NCI-H1694 (cell line): ENCODE measurements around the gene KLRC3.
"Not testable (repeated sequence)": the region's sequence is repeated elsewhere in the genome, so short reads cannot be mapped to it uniquely, and the experiment has no call there.

Experiments
- DNase-seq: peaks from one replicate; lab custom pipeline; 2025; lab: John Stamatoyannopoulos, UW

KLRC3 gene

DNA sequence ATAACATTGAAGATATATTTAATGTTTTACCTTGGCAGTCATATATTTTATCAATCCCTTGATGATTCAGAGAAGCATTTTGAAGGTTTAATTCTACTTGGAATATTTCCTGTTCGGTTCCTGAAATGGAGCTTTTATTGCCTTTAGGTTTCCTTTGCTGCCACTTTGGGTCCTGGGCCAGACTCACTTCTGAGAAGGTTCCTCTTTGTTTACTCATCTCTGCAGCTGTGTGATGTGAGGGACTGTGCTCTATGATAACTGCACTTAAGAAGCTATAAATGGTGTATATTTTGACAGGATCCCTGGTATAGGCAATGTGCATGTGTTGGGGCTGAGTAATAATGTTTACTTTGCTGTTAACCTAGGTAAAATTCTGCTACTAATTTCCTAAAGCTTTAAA is at the start of gene KLRC3:
KLRC3 (minus strand) TSS at position 262 of the 400 bp plus-strand sequence; CDS start at position 217, 45 bp downstream.
- not testable (repeated sequence) for DNase-seq

DNA sequence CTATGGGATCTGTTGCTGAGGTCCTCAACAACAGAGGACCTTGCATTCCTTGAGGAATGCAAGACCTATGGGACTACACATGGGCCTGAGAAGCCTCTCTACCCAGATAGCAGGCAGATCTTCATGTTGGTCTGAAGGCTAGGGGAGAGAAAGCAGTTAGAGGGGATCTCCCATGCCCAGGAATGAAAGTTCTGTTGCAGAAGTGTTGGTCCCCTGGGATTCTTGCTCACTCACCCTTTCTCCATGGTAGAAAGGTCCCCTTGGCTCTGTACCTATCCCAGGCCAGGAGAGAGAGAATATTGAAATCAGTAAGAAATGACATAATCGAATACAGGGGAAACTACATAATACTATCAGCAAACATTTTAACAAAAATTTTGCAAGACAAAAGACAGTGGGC is 49.3 kb upstream of the KLRC3 start:
- DNase-seq: no peak

DNA sequence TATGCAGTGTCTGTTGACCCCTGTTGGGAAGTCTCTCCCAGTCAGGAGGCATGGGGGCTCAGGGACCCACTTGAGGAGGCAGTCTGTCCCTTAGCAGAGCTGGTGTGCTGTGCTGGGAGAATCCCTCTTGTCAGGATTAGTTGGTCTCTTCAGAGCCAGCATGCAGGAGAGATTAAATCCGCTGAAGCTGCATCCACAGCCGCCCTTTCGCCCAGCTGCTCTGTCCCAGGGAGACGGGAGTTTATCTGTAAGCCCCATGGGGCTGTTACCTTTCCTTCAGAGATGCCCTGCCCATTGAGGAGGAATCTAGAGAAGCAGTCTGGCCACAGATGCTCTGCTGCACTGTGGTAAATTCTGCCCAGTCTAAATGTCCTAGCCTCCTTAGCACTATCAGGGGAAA is 45.9 kb upstream of the KLRC3 start:
- no peak for DNase-seq

DNA sequence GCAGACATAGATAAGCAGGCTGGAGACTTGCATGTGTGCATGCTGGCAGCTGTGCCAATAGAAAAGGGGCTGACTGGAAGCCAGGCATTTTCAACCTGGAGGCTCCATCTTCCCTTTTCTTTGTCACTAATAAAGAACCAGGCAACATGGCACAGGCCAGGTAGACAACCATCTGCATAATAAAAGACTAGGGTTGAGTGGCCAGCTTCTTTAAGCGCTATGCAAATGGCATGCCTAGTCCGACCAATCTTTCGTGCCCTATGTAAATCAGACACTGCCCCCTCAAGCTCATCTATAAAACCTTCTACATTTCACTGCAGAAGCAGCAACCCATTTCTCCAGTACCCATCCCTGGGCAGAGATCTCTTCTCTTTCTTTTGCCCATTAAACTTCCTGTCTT is 37.4 kb upstream of the KLRC3 start:
- no peak for DNase-seq

DNA sequence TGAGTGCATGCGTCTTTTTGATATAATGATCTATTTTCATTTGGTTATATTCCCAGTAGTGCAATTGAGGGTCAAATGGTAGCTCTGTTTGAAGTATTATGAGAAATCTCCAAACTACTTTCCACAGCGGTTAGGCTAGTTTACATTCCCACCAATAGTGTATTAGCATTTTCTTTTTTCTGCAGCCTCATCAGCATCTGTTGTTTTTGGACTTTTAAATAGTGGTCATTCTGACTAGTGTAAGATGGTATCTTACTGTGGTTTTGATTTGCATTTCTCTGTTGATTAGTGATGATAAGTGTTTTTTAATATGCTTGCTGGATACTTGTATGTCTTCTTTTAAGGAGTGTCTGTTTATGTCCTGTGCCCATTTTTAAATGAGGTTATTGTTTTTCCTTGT is 36.5 kb upstream of the KLRC3 start:
- no peak for DNase-seq

DNA sequence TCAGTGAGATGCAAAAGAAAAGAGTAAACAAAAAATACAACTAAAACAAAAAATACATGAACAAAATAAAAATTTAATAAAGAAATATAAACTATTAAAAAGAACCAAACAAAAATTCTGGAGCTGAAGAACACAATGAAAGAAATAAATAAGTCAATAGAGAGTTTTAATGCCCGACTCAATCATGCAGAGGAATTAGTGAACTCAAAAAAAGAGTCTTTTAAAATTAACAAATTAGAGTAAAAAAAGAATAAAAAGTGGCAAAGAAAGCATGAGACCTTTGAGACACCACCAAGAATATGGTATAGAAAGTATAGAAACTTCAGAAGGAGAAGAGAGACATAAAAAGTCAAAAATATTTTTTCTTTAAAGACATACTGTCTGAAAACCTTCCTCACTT is 35.4 kb upstream of the KLRC3 start:
- DNase-seq: no peak

DNA sequence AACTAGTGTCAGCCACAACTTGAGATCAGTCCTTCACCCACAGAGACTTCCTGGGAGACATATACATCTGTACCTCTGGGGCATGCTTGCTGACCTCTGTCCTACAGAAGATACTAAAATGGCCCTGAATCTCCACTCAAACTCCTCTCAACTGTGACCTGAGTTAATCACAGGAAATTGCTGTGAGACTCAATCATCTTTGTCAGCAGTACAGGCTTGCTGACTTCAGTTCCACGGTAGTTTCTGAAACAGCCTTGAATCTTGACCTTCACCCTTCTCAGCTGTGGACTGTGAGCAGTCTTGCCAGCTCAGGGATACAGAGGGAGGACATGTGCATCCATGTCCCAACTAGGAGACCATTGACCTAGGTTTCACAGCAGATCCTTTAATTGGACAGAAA is 34.1 kb upstream of the KLRC3 start:
- no peak for DNase-seq

DNA sequence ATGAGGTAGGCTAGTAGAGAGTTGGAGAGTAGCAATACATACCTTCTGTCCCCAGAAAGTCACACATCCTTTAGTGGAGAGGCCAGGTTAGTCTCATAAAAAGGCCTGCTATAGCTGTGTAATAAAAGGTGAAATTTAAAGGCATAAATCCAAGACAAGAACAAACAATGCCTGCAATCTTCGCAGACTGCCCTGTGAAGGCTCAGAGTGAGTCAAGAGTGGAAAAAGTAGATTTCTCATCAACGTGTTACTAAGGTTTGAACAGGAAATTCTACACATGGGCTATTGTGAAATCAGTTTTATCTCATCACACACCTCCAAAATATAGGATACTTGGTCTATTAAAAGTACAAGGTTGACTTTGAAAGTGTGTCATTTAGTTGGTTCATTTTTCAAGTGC is 32.8 kb upstream of the KLRC3 start, which contains the start of gene KLRC1:
KLRC1 (minus strand) TSS at position 222 of the 400 bp plus-strand sequence. CDS start 2,221 bp downstream, outside the sequence.
- no peak for DNase-seq

DNA sequence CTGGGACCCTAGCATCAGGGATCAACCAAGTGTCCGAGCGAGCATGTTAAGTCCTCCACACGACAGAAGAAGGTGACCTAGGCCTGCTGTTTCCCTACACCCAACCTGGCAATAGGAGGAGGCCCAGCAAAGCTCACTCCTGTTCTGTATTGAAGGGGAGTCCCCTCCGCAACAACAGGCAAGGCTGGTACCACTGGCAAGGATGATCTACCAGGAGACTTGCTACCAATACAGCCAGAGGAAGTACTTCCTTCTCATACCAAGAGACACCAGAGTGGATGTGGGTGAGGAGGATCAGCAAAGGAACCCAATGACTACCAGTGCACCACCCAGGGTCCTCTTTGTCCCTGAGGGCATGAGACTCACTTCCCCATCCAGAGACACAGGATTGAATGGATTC is 27.8 kb upstream of the KLRC3 start:
- DNase-seq: no peak

DNA sequence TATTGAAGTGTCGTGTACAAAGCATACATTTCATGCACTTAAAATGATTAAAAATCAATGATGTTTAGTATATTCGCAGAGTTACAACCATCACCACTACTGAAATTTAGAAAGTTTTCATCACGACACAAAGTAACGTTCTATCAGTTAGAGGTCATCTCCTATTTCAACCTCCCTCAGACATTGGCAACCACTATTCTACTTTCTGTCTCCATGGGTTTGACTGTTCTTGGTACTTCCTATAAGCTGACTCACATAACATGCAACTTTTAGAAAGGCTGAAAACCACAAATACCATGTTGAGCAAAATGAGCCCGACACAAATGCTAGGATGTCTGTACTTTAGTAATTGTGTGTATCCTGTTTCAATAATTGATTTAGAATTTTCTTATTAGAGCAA is 25.7 kb upstream of the KLRC3 start:
- not testable (repeated sequence) for DNase-seq

DNA sequence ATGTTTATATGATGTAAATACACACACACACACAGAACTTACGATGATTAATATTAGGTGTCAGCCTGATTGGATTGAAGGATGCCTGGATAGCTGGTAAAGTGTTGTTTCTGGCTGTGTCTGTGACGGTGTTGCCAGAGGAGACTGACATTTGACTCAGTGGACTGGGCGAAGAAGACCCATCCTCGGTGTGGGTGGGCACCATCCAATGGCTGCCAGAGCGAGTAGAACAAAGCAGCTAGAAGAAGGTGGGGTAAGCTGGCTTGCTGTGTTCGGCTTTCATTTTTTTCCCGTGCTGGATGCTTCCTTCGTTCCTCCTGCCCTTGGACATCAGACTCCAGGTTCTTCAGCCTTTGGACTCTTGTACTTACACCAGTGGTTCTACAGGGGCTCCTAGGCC is 20.7 kb upstream of the KLRC3 start:
- not testable (repeated sequence) for DNase-seq

DNA sequence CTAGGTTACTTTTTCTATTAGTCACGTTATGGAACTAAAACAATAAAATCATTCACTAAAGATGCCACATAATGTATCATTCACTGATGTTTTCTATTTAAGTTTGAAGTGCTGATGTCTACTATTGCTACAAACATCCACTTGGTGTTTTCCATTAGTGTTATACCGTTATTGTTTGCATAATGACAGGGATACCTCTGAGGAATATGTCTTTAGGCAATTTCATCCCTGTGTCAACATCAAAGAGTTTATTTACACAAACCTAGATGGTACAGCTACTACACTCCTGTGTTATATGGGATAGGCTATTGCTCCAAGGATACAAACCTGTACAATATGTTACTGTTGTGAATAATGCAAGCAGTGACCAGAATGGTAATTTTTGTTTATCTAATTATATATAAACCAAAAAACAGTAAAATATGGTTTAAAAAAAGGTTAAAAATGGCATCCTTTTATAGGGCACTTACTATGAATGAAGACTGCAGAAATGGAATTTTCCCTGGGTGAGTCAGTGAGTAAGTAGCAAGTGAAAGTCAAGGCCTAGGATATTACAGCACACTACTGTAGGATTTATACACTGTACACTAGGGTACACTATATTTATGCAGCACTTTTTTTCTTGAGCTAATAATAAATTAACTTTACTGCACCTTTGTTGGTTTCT is 19.3 kb upstream of the KLRC3 start:
- DNase-seq: not testable (repeated sequence)

DNA sequence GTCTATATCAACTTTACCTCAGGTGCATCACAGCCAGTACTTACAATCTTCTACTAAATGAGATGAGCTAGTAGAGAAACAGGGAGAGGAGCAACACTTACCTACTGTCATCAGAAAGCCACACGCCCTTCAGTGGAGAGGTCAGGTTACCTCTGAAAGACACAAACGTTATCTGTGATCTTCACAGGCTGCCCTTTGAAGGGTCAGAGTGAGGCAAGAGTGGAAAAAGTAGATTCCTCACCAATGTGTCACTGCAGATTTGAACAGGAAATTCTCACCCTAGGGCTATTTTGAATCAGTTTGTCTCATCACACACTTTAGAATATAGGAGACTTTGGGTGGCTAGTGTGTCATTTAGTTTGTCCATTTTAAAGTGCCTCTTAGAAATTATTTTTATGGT is 17.2 kb upstream of the KLRC3 start:
- DNase-seq: not testable (repeated sequence)

DNA sequence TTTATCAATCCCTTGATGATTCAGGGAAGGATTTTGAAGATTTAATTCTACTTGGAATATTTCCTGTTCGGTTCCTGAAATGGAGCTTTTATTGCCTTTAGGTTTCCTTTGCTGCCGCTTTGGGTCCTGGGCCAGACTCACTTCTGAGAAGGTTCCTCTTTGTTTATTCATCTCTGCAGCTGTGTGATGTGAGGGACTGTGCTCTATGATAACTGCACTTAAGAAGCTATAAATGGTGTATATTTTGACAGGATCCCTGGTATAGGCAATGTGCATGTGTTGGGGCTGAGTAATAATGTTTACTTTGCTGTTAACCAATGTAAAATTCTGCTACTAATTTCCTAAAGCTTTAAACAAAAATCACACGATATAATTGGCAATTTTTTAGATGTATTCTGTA is 15.4 kb upstream of the KLRC3 start, which contains the start of gene KLRC2:
KLRC2 (minus strand) TSS at position 195 of the 400 bp plus-strand sequence; CDS start at position 171, 24 bp downstream.
- DNase-seq: not testable (repeated sequence)

DNA sequence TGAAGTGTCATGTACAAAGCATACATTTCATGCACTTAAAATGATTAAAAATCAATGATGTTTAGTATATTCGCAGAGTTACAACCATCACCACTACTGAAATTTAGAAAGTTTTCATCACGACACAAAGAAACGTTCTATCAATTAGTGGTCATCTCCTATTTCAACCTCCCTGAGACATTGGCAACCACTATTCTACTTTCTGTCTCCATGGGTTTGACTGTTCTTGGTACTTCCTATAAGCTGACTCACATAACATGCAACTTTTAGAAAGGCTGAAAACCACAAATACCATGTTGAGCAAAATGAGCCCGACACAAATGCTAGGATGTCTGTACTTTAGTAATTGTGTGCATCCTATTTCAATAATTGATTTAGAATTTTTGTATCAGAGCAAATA is 10.2 kb upstream of the KLRC3 start:
- not testable (repeated sequence) for DNase-seq

DNA sequence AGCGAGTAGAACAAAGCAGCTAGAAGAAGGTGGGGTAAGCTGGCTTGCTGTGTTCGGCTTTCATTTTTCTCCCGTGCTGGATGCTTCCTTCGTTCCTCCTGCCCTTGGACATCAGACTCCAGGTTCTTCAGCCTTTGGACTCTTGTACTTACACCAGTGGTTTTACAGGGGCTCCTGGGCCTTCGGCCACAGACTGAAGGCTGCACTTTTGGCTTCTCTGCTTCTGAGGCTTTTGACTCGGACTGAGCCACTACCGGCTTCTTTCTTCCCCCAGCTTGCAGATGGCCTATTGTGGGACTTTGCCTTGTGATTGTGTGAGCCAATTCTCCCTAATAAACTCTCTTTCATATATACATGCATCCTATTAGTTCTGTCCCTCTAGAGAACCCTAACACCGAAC is 5.5 kb upstream of the KLRC3 start:
- DNase-seq: not testable (repeated sequence)

DNA sequence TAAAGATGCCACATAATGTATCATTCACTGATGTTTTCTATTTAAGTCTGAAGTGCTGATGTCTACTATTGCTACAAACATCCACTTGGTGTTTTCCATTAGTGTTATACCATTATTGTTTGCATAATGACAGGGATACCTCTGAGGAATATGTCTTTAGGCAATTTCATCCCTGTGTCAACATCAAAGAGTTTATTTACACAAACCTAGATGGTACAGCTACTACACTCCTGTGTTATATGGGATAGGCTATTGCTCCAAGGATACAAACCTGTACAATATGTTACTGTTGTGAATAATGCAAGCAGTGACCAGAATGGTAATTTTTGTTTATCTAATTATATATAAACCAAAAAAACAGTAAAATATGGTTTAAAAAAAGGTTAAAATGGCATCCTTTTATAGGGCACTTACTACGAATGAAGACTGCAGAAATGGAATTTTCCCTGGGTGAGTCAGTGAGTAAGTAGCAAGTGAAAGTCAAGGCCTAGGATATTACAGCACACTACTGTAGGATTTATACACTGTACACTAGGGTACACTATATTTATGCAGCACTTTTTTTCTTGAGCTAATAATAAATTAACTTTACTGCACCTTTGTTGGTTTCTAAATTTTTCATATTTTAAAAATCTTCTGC is 4.0 kb upstream of the KLRC3 start:
- not testable (repeated sequence) for DNase-seq

DNA sequence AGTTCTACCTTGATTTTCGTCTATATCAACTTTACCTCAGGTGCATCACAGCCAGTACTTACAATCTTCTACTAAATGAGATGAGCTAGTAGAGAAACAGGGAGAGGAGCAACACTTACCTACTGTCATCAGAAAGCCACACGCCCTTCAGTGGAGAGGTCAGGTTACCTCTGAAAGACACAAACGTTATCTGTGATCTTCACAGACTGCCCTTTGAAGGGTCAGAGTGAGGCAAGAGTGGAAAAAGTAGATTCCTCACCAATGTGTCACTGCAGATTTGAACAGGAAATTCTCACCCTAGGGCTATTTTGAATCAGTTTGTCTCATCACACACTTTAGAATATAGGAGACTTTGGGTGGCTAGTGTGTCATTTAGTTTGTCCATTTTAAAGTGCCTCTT is 1.8 kb upstream of the KLRC3 start:
- not testable (repeated sequence) for DNase-seq

DNA sequence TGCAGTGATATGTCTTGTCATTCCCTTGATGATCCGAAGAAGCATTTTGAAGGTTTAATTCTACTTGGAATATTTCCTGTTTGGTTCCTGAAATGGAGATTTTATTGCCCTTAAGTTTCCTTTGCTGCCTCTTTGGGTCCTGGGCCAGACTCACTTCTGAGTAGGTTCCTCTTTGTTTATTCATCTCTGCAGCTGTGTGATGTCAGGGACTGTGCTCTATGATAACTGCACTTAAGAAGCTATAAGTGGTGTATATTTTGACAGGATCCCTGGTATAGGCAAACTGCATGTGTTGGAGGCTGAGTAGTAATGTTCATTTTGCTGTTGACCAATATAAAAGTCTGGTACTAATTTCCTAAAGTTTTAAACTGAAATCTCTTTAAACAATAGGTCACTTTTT is 11.0 kb downstream of the KLRC3 start, which contains the start of gene KLRC4:
KLRC4 (minus strand) TSS at position 366 of the 400 bp plus-strand sequence; CDS start at position 184, 182 bp downstream.
- DNase-seq: no peak

DNA sequence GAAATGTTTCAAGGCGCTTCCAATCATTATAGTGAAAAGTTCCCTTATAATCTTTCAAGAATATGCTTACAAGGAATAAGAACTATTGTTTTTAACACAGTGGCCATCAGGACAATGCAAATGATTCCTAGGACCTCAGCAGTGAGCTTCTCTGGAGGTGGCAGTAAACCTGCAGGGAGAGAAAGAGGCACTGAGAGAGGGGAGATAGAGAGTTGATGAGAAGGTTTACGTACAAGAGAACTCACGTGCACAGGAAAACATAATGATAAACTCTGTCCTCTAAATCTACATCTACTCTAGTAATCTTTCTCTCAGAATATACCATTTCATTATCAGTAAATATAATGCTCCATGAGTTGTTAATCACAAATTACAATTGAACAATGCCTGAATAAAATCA is 11.6 kb downstream of the KLRC3 start:
- DNase-seq: no peak

DNA sequence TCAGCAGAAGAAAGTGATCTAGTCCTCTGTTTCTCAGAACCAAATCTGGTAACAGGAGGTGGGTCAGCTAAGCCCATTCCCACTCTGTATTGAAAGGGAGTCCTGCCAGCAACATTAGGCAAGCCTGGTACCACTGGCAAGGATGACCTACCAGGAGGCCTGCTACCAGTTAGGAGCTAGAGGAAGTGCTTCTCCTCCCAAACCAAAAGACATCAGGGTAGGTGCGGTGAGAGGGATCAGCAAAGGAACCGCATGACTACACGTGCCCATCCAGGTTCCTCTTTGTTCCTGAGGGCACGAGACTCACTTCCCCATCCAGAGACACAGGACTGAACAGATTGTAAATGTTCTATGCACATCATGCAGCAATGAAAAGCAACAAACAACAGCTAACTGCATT is 13.7 kb downstream of the KLRC3 start:
- DNase-seq: no peak

DNA sequence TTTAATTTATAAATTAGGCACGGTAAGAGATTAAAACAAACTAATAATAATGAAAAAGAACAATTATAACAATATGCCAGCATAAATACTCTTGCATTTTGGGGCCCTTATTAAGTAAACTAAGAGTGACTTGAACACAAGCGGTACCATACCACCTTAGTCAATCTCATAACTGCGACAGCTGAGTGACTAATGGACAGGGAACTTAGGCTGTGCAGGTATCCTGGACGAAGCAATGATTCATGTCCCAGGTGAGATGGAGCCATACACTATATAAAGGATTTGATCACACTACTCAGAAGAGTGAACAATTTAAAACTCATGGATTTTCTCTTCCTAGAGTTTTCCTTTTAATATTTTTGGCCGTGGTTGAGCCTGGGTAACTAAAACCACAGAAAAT is 15.1 kb downstream of the KLRC3 start:
- DNase-seq: no peak

DNA sequence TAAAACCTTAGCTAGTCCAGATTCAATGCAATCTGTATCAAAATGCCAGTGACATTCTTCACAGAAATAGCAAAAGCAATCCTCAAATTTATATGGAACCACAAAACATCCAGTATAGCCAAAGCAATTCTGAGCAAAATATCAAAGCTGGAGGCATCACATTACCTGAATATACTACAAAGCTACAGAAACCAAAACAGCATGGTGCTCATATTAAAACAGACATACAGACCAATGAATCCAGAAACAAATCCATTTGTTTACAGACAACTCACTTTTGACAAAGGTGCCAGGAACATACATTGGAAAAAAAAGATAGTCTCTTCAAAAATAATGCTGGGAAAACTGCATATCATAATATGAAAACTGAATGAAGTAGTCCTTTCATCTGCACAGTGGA is 15.6 kb downstream of the KLRC3 start:
- DNase-seq: no peak
